GM19328 (cell line): Measurements from ENCODE around the gene FAM222A.

Experiments used
- ATAC-seq: cut with Tn5 transposase; IDR thresholded peaks from one replicate; pipeline ENCODE4 v1.9.1; 2021; ENCODE audit warnings: mild to moderate bottlenecking, moderate library complexity; ENCODE audit not compliant: unreplicated experiment

Gene FAM222A

GRCh38 chr12:109818253-109818652 is 104.6 kb downstream of the FAM222A start:
- no peak for ATAC-seq

GRCh38 chr12:109818905-109819500 is 105.4 kb downstream of the FAM222A start:
- no peak for ATAC-seq
